HepG2 (cell line): ENCODE results near the gene RECQL. TPM values are rescaled to one million over a fixed set of nuclear protein-coding genes. Genes with fewer than 3 reads are reported as not detected.

Experiments
- polyA plus RNA-seq, 8 experiments: library from polyadenylated mRNA; depleted of rRNA in 3 of 8; stranded (reverse) in 7 of 8; unstranded in 1 of 8; fragments of >200 nt; fragmentation: Illumina TruSeq in 4 of 8; extraction: Trizol in 4 of 8; gene quantifications; 2 replicates each; pipeline versions ENCODE4 v1.2.1 to v1.2.3, GENCODE V29; 2011 to 2016; ENCODE audit warnings: low read depth in 4 of 8, missing spikeins in 1 of 8, mixed read lengths in 1 of 8; ENCODE audit not compliant: insufficient read depth in 1 of 8
- total RNA-seq, 5 experiments: library from RNA; depleted of rRNA; stranded (reverse); fragments of >200 nt; fragmentation: Illumina TruSeq; extraction: Trizol; gene quantifications; 2 replicates each; pipeline ENCODE4 v1.2.3, GENCODE V29; 2016; ENCODE audit warnings: low read depth in 1 of 5

RECQL gene
- total and polyA plus RNA-seq, 2 of the 13 experiments (the other 11 are each of a cell fraction or from before 2014, with no cell fraction given), result 7.2 to 41.5 TPM

Other genes starting within 250 kb of the RECQL start
- gene SLCO1A2, start 166.7 kb downstream of the RECQL start, total RNA-seq (2016; rRNA removed; fragmentation: Illumina TruSeq; extraction: Trizol), result not detected in 2 replicates
- gene SLCO1A2, start 166.7 kb downstream of the RECQL start, polyA plus RNA-seq (2011; rRNA removed), result not detected in 2 replicates
- gene IAPP, start 128.7 kb downstream of the RECQL start, total RNA-seq (2016; rRNA removed; fragmentation: Illumina TruSeq; extraction: Trizol), result not detected in 2 replicates
- gene IAPP, start 128.7 kb downstream of the RECQL start, polyA plus RNA-seq (2011; rRNA removed), result not detected in 2 replicates
- 9.6 and 15.5 TPM in 2 replicates for gene PYROXD1, start 64.0 kb downstream of the RECQL start, total RNA-seq (2016; rRNA removed; fragmentation: Illumina TruSeq; extraction: Trizol)
- gene PYROXD1, start 64.0 kb downstream of the RECQL start, polyA plus RNA-seq (2011; rRNA removed), result 4.3 and 5.0 TPM in 2 replicates
- gene GOLT1B, start 154 bp upstream of the RECQL start, total RNA-seq (2016; rRNA removed; fragmentation: Illumina TruSeq; extraction: Trizol), result 38.4 and 55.5 TPM in 2 replicates
- gene GOLT1B, start 154 bp upstream of the RECQL start, polyA plus RNA-seq (2011; rRNA removed), result 19.5 and 23.6 TPM in 2 replicates
- 0.07 TPM in 1 of 2 replicates, not detected in the other for gene SPX, start 24.7 kb upstream of the RECQL start, total RNA-seq (2016; rRNA removed; fragmentation: Illumina TruSeq; extraction: Trizol)
- 0.16 and 0.30 TPM in 2 replicates for gene SPX, start 24.7 kb upstream of the RECQL start, polyA plus RNA-seq (2011; rRNA removed)
- not detected in 2 replicates for gene GYS2, start 103.2 kb upstream of the RECQL start, total RNA-seq (2016; rRNA removed; fragmentation: Illumina TruSeq; extraction: Trizol)
- not detected in 2 replicates for gene GYS2, start 103.2 kb upstream of the RECQL start, polyA plus RNA-seq (2011; rRNA removed)
- not detected in 2 replicates for gene LDHB, start 156.2 kb upstream of the RECQL start, total RNA-seq (2016; rRNA removed; fragmentation: Illumina TruSeq; extraction: Trizol)
- 0.08 TPM in 1 of 2 replicates, not detected in the other for gene LDHB, start 156.2 kb upstream of the RECQL start, polyA plus RNA-seq (2011; rRNA removed)